ENCODE data around the gene SEMA5B. TPM values are rescaled to one million over a fixed set of nuclear protein-coding genes. Genes with fewer than 3 reads are reported as not detected.
A peak's percentile ranks its signal among the peaks of the same experiment; 100 is the strongest.

The SEMA5B gene
- total and polyA plus RNA-seq, 2 donors (not counting 3 experiments of a cell fraction or from before 2014, with no cell fraction given): 0.07 TPM; not detected in 1

DNA sequence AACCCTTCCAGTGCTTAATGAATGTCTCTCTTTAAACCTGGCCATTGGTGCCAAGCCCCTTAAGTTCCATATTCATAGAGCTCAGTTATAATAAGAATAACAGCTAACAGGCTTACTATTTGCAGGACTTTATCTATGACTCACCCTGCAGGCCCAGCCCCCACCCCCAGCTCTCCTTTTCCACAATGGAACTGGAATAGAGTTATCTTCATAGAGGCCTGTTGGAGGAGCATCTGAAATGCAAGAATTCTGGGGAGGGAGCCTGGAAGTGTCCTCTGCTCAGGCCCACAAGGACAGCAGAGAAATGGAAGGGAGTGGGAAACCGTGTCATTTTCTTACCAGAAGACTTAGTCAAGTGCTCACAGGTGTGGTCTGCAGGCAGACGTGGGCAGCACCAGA lies 52.8 kb downstream of the SEMA5B start:
- intact Hi-C loops (cut with micrococcal nuclease) (no loop called here), dilution Hi-C loops (cut with MboI; ENCODE audit: extremely low pct_ligation_motif_present, low sequenced_read_pairs) (no loop called here)
- Histone ChIP-seq H3K9me3 (replicated peaks; ENCODE audit: control insufficient read depth, insufficient read depth, low read length) (no peaks in the 10 kb centered on the region), H3K79me2 (ENCODE audit: control insufficient read depth, insufficient read depth, low read length) (no peaks in the 10 kb centered on the region), H2AFZ (ENCODE audit: low read depth, low read length) (no peak overlapping the region), H3K4me2 (ENCODE audit: insufficient read depth, low read length) (no peak overlapping the region), H3K27me3 (ENCODE audit: control insufficient read depth in 2 of 2, insufficient read depth in 2 of 2, low read length in 2 of 2) (peaks cover 0 to 7% of the 10 kb centered on the region in 2 experiments), H3K4me1 (ENCODE audit: control insufficient read depth, extremely low read depth, insufficient read depth, low read length) (no peaks in the 10 kb centered on the region), H4K20me1 (replicated peaks; ENCODE audit: control insufficient read depth, extremely low read depth, insufficient read depth, low read length) (no peaks in the 10 kb centered on the region), H3K27ac (ENCODE audit: insufficient read depth, low read depth, low read length) (no peak overlapping the region), H3K9me1 (replicated peaks; ENCODE audit: control insufficient read depth, extremely low read depth, insufficient read depth, low read length) (no peaks in the 10 kb centered on the region), H3K36me3 (ENCODE audit: control insufficient read depth in 2 of 2, extremely low read depth in 1 of 2, insufficient read depth in 2 of 2, low read length in 2 of 2) (no peaks in the 10 kb centered on the region), H3K9ac (replicated peaks; ENCODE audit: extremely low read depth, insufficient read depth, low read length) (no peak overlapping the region), H3K4me3 (replicated peaks in 1 of 3; ENCODE audit: insufficient read depth in 1 of 3, low read depth in 1 of 3, low read length in 3 of 3) (no peak overlapping the region)
- FAIRE-seq (no peak), DNase-seq (ENCODE audit: low read depth, low spot score) (peak; percentile 7)
- no TSS peak for BruUV-seq (replicated peaks)
- CTCF ChIA-PET: interaction anchor here (1.2 kb wide), 1 partner anchor 56 kb away, joined by 3 read pairs; no protein-coding TSS in a partner anchor
- no peak for TF ChIP-seq JUN (IDR thresholded peaks at IDR 0.05; ENCODE audit: borderline replicate concordance, insufficient read depth, insufficient read length, low read depth)
- TF ChIP-seq, protein P1, sequence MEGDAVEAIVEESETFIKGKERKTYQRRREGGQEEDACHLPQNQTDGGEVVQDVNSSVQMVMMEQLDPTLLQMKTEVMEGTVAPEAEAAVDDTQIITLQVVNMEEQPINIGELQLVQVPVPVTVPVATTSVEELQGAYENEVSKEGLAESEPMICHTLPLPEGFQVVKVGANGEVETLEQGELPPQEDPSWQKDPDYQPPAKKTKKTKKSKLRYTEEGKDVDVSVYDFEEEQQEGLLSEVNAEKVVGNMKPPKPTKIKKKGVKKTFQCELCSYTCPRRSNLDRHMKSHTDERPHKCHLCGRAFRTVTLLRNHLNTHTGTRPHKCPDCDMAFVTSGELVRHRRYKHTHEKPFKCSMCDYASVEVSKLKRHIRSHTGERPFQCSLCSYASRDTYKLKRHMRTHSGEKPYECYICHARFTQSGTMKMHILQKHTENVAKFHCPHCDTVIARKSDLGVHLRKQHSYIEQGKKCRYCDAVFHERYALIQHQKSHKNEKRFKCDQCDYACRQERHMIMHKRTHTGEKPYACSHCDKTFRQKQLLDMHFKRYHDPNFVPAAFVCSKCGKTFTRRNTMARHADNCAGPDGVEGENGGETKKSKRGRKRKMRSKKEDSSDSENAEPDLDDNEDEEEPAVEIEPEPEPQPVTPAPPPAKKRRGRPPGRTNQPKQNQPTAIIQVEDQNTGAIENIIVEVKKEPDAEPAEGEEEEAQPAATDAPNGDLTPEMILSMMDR (IDR thresholded peaks at IDR 0.05; ENCODE audit: extremely low read depth in 1 of 2, insufficient read depth in 1 of 2, low read depth in 1 of 2, low read length in 2 of 2): no peak
- TF ChIP-seq, protein P2, sequence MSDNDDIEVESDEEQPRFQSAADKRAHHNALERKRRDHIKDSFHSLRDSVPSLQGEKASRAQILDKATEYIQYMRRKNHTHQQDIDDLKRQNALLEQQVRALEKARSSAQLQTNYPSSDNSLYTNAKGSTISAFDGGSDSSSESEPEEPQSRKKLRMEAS (IDR thresholded peaks at IDR 0.05; ENCODE audit: insufficient read depth, insufficient read length): no peak
- TF ChIP-seq FOS (IDR thresholded peaks at IDR 0.05; ENCODE audit: borderline replicate concordance, insufficient read depth, low read length): peak; percentile 58
- POLR2A ChIA-PET: no interaction called here

Measured in endothelial cell of umbilical vein (primary cell).